CD4-positive, alpha-beta T cell treated with Interferon alpha-2 for 1 hour (primary cell): Measurements from ENCODE around the gene C1RL.

Experiments used
- DNase-seq, 2 donors: peaks; one replicate each; pipeline ENCODE4 v3.0.0-alpha.2; 2020 to 2022

Gene C1RL

GRCh38 chr12:7091660-7092228 is 17.3 kb downstream of the C1RL start:
- DNase-seq = no peak

DNA sequence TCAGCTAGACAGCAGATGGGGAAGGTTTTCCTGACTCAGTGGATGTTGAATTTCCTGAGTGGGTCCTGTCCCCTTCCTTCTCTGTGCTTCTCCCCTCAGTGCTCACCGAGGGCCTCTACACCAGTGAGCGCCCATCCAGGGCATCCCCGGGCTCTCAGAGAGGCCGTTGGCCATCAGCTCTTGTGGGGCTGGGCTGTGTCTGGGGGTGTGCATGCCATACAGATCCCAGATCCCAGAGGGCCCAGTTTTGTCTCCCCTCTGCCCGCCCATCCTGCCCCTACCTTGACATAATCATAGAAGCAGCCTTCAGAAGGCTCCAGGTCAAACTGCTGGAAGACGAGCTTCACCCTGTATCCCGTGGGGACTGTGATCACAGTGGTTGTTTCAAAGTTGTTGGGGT is 17.8 kb downstream of the C1RL start:
- DNase-seq = no peak

- no peak for DNase-seq
These were observed 18.6 kb downstream of the C1RL start for GRCh38 chr12:7090222-7090998.

DNA sequence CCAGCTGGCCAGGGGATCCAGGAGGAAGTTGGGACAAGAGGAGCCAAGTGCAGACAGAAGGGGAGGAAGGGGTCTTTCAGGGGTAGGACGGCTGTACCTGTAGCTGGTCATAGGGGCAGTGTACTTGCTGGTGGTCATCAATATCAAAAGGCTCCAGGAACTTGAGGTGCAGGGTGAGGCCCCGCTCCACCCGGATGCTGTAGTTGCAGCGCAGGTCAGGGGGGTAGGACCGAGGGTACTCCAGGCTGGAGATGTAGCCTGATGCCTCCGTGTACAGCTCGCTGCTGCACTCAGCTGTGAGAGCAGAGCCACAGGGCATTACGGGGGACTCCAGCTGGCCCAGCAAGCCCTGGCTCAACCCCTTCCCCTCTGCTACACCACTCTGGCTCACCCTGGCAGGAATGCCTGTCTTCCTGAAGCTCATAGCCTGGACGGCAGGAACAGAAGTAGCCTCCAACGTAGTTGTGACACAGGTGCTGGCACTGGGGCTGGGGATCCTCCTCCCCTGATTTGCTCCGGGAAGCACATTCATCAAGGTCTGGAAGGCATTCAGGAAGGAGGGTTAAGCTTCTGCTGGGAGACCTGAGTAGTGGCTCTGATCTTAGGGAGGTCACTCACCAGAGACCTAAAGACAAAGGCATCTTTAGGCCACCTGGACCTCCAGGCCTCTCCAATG is 19.7 kb downstream of the C1RL start:
- DNase-seq = no peak

- no peak for DNase-seq
These were observed 25.9 kb downstream of the C1RL start for GRCh38 chr12:7083125-7083524.

- no peak for DNase-seq
These were observed 28.0 kb downstream of the C1RL start for GRCh38 chr12:7081037-7081436.

DNA sequence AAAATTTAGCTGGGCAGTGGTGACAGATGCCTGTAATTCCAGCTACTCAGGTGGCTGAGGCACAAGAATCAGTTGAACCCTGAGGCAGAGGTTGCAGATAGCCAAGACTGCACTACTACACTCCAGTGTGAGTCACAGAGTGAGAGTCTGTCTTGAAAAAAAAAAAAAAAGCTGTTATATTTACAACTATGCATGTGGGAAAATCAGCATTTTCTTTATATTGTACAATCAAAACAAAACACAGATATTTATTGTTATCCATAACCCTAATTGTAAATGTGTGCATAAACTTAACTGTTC is 29.2 kb downstream of the C1RL start:
- DNase-seq = no peak

GRCh38 chr12:7078163-7078562 is 30.9 kb downstream of the C1RL start:
- DNase-seq = no peak

GRCh38 chr12:7076493-7076892 is 32.5 kb downstream of the C1RL start:
- no peak for DNase-seq

- DNase-seq = no peak
These were observed 33.1 kb downstream of the C1RL start for GRCh38 chr12:7075939-7076338.

- DNase-seq = no peak
These were observed 33.5 kb downstream of the C1RL start for GRCh38 chr12:7075518-7075917.

GRCh38 chr12:7073946-7074345 is 35.1 kb downstream of the C1RL start:
- no peak for DNase-seq

DNA sequence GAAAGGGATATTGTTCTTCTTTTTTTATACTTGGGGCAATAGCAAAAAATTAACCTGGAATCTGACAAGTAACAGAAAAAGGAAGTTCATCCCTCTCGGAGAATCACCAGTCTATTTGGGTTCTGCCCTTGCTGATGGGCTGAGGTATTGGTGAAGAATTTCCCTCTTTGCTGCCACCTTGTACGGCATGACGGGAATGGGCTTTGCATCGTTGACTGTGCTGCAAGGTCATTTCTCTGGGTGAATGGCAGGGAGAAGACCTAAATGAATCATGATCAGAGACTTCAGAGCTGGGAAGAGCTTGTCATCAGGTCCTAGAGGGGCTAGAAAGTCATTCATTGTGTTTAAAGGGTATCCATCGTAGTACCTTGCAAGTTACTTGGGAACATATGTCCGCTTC is 36.5 kb downstream of the C1RL start:
- DNase-seq = no peak

- DNase-seq = no peak
These were observed 37.0 kb downstream of the C1RL start for GRCh38 chr12:7072035-7072434.

DNA sequence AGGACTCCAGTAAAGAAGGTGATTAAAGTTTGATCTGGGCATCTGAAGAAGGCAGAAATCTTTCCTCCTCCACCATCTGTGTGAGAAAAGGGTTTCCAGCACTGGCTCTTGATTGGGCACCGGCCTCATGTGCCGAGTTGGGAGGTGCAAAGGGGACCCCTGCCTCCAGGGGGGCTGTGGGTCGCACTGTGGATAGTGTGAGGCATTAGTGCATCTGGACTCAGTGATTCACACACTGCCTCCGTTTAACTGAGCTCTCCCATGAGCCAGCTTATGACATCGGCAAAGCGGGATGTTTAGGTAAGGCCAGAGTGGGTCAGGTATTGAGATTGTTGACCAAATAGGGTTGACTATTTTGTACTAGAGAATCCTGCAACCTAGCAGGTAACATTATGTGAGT is 39.6 kb downstream of the C1RL start:
- DNase-seq = no peak

DNA sequence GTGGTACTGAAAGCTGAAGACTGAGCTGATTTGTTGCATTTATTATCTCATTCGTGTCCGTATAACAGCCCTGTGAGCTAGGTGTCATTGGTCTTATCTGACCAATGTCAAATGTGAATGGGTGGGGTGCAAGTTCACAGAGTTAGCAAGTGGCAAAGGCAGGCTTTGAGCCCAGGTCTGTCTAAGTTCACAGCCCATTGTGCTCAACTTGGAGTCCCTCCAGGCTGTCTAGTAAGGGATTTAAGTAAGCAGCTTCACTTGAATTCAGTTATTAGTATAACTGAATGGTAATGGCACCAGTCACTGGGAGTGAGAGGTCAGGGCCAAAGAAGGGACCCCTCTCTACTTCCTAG is 40.0 kb downstream of the C1RL start:
- no peak for DNase-seq

DNA sequence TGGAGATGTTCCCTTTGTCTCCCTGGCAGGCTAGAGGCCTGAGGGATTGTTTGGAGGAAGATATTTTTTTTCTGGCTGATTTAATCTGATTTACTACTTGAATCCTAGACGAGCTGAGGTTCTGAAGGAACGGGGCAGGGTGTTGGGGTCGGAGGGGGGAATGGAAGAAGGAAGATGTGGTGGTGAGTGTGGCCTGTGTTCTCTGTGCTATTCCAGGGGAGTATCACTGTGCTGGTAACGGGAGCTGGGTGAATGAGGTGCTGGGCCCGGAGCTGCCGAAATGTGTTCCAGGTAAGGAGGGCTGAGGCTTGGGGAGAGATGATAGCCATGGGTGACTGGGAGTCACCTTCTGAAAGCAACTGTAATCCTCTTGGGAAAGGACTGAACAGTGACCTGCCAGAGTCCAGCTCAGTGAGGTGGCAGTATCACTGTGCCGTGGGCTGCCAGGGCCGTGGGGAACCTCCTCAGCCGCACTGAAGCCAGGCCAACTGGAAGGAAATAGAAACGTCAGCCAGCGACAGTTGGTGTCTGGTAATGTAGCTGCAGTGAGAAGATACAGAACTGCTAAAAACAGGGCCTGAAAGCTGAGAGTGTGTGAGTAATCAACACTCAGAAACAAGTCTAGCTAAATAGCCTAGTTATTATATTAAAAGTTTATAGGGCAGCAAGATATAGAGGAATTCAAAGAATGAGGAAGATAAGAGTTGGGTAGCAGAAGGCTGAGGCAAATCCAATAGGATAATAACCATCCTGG is 40.6 kb downstream of the C1RL start:
- no peak for DNase-seq

- DNase-seq = no peak
These were observed 41.9 kb downstream of the C1RL start for GRCh38 chr12:7067096-7067495.

DNA sequence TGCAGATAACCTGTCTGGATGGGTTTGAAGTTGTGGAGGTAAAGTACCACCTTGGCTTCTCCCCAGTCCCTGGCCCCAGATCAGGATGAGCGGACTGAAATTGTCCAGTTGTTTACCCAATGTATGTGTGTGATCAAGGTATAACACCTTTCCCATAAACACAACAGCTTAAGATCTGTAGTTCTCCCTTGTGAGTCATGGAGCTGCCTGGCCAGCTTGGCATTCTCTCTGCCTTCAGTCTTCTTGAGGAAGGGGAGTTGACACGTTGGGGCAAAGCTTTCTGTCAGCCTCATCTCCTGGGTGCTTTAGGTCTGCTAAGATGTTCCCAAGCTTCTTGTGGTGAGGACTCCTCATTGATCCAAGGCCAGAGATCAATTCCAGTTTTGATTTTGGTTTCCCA is 42.4 kb downstream of the C1RL start:
- DNase-seq = no peak

- DNase-seq = no peak
These were observed 43.9 kb downstream of the C1RL start for GRCh38 chr12:7065073-7065623.

DNA sequence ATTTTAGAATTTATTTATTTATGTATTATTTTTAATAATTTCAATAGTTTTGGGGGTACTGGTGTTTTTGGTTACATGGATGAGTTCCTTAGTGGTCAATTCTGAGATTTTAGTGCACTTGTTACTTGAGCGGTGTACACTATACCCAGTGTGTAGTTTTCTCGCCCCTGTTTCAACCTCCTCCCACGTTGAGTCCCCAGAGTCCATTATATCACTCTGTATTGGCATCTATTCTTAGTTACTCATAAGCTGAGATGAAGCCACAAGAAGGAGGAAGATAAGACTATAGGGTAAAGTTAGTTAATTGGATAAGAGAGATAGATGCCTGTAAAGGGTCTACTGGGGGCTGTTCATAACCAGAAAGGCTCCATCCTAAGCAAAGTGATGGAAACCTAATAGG is 44.5 kb downstream of the C1RL start:
- DNase-seq = no peak

DNA sequence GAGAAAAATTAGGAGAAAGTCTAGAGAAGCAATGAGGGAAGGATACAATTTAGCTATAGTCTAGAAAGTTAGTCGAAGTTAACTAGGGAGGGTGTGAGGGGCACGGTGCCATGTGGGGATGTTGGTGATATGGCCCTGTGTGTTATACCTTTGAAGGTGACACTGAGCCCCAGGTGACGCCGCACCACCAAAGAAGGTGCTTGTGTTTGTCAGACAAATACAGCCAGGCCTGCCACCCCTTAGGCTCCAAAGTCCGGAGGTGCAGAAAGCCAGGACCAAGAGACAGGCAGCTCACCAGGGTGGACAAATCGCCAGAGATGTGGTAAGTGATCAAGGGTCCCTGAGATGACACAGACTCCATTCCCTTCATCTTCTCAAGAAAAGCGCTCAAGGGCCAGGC is 47.4 kb downstream of the C1RL start:
- no peak for DNase-seq

DNA sequence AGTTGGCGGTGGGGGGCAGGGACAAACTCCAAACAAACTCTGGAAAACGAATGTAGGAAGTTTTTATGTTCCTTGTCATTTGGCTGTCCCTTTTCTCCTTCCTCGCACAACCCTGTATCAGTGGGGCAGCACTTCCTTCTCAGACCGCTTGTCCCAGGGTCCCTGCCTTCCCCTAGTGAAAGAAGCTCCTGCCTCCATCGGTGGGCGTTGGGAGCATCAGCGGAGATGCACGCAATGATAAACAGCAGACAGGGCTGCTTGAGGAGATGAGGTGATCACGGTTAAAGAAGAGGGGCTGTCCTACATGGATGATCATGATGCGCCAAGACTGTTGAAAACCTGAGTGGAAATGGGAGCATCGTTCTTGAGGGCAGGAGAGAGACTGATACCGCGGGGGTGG is 47.9 kb downstream of the C1RL start:
- DNase-seq = no peak
